GM12873 (cell line): ENCODE results near the gene DNAH10.

Source experiments
- CTCF ChIP-seq: IDR thresholded peaks from 2 replicates; pipeline ENCODE4 v1.5.1; 2012; ENCODE audit warnings: low read depth, mild to moderate bottlenecking, moderate library complexity, low read length, control low read depth; ENCODE audit not compliant: insufficient read depth; ENCODE audit errors: missing control alignments

DNAH10 gene

GRCh38 chr12:123853396-123854070 lies 91.4 kb downstream of the DNAH10 start:
- TF ChIP-seq CTCF = no peak

DNA sequence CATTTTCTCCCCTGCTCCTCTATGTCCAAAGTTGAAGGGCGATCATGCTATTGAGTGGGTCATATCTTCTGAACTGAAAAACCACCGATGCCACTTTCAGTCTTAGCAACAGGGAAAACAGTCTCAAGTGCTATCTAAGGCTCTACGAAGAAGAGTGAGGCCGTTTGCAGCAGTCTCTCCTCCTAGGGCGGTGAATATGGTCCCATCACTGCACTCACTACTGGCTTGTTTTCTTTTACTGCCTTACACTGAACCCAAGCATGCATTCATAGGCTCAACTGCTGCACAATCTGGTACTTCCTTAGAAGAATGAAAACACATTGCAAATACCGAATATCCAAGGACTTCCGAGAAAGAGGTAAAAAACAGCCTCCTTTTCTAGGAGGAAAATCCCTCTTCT lies 92.1 kb downstream of the DNAH10 start:
- no peak for TF ChIP-seq CTCF

DNA sequence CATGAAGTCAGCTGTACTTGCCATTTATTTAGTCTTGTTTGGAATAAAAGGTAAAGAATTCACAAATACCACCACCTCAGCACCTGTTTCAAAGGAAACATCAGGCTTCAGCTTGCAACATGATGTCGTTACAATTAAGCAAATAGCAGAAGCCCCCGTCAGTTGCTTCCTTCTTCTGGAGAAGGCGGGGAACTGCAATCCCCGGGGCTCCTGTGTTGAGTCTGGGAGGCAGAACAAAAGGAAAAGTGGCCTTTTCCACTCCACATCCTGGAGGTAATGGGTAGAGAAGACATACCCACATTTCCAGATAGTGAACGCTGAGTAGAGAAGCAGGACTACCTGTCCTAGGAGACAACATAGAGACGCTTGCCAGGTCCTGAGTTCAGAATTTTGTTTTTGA lies 92.8 kb downstream of the DNAH10 start:
- TF ChIP-seq CTCF = no peak

GRCh38 chr12:123856681-123857080 lies 94.6 kb downstream of the DNAH10 start:
- TF ChIP-seq CTCF = no peak

DNA sequence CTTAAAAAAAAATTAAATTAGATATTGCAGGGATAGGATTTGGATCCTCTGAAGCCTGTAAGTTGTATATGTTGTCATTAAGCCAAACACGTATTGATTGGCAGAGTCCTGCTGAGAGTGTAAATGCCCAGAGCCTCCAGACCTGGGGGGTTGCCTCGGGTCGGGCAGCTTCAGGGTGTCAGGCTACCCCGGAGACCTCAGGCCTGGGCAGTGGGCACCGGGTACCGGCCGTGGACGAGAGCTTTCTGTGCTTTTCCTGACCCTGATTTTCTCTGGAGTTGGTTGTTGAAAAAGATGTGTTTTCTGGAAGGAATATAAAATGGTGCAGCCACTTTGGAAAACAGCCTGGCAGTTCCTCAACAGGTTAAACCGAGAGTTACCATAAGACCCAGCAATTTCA lies 96.1 kb downstream of the DNAH10 start:
- TF ChIP-seq CTCF = no peak

- no peak for TF ChIP-seq CTCF
Measured at GRCh38 chr12:123859035-123859434, 96.9 kb downstream of the DNAH10 start.

DNA sequence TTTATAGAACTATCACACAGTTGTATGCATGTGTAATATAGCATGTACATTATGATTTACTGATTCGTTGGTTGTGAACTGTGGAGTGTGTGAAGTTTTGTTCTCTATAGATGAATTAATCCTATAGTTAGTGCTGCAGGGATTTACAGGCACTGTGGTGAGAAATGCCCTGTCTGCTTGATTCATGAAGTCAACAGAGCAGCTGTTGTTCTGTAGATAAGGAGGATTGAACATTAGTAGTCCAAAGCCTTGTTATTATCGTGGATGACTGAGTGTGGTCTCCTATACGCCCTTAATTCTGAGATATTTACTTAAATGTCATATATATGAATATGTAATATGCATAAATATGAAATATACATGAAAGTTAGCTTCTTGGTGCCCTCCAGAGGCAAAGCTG lies 98.3 kb downstream of the DNAH10 start:
- TF ChIP-seq CTCF = no peak

- no peak for TF ChIP-seq CTCF
Measured at GRCh38 chr12:123861392-123861791, 99.3 kb downstream of the DNAH10 start.
